ENCODE data around the gene ZNF341.

The ZNF341 gene

DNA sequence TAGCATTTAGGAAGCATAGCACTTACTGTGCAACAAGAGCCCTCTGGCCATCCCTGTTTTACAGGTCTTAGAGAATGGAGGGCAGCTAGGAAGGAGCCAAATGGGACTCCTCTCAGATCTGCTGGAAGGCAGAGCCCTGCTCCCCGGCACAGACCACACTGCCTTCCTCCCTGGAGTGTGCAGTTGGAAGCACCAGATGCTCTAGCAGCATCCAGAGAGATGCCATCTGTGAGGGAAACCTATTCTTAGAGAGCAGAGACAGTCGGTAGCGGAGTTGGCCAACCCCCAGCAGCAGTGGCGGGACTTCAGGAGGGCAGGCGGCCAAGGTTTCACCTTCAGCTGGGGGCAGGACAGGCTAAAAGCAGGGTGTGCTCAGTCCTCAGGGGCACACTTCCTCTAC lies 28.9 kb upstream of the ZNF341 start:
- DNase-seq, result no peak

- no peak for DNase-seq
Measured at GRCh38 chr20:33703498-33704137, 28.2 kb upstream of the ZNF341 start.

GRCh38 chr20:33704197-33704924 lies 27.4 kb upstream of the ZNF341 start:
- DNase-seq, result no peak

DNA sequence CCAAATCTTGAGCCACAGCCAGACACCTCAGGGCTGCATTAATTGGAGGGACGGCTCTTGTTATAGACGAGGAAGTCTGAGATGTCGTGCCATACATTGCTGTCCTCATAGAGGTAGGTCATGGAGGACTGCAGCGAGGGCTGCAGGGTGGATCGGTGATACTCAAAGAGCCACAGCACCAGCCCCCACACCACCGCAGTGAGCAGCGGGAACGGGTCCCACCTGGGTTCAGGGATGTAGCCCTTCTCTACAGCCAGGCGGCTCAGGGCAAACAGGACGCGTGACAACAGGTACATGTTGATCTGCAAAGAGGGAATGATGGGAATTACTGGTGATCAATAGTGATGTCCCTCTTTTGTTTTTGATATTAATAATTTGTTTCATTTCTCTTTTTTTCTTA lies 24.1 kb upstream of the ZNF341 start:
- DNase-seq, result no peak

- no peak for DNase-seq
Measured at GRCh38 chr20:33709398-33709797, 22.4 kb upstream of the ZNF341 start.

DNA sequence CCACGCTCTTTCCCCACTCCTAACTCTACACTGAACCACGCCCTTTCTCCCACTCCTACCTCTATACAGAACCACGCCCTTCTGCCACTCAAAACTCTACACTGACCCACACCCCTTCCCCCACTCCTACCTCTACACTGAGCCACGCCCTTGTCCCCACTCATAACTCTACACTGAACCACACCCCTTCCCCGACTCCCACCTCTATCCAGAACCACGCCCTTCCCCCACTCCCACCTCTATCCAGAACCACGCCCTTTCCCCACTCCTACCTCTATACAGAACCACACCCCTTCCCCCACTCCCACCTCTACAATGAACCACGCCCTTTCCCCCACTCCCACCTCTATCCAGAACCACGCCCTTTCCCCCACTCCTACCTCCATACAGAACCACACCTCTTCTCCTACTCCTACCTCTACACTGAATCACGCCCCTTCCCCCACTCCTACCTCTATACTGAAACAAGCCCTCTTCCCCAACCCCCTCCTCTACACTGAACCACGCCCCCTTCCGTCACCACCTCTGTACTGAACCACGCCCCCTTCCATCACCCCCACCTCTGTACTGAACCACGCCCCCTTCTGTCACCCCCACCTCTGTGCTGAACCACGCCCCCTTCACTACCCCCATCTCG lies 21.8 kb upstream of the ZNF341 start:
- DNase-seq, result no peak

DNA sequence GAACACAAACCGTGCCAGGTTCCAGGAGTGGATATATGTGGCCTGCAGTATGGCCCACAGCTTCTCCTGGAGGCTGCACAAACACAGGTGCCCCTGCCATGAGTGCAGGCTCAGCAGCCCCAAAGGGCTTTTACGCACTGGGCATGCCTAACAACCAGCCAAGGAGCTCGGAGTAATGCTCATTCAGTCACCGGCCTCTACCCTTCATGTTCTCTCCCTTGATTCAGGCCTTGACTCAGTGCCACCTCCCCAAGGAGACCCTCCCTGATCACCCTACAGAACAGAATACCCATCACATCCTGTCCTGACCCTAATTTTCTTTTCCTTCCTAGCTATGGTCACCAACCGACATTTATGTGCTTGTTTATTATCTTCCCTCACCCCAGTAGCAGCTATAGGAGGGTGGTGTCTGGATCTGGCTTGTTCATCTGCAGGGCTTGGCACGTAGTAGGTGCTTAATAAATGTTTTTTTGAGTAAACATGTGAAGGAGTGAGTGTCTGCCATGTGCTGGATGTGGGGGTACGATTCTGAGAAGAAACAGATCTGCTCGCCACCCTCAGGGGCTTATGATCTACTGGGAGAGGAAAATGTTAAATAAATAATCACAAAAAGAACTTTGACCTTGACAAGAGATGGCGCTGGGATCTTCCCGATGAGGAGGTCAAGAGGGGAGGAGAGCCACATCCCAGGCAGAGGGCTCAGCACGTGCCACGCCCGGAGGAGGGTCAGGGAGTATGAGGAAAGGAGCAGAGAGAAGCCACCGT lies 20.9 kb upstream of the ZNF341 start:
- DNase-seq, result no peak

DNA sequence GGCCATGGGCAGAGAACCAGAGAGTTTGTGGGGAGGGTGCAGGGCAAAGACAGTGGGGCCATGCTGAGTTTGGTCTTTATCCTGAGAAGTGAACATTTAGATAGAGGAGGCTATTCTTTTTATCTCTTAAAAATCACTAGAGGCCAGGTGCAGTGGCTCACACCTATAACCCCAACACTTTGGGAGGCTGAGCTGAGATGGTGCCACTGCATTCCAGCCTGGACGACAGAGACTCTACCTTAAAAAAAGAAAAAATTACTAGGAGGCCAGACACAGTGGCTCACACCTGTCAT lies 20.4 kb upstream of the ZNF341 start:
- DNase-seq, result no peak

DNA sequence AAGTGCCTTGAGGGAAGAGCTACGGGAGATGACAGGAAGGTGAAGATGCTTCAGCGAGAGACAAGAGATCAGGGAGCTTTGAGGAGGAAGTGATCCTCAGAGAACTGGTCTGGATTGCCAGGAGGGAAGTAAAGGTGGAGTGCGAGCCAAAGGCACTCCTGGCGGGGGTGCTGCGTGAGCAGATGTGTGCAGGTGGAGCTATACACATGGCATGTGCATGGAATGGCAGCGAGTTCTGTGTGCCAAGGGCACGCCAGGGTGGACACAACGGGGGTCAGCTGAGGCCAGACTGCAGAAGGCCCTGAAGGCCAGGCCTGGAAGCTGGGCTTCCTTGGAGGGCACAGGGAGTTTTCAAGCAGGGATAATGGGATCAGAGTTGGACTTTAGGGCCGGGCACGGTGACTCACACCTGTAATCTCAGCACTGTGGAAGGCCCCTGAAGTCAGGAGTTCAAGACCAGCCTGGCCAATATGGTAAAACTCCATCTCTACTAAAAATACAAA lies 17.9 kb upstream of the ZNF341 start:
- no peak for DNase-seq

DNA sequence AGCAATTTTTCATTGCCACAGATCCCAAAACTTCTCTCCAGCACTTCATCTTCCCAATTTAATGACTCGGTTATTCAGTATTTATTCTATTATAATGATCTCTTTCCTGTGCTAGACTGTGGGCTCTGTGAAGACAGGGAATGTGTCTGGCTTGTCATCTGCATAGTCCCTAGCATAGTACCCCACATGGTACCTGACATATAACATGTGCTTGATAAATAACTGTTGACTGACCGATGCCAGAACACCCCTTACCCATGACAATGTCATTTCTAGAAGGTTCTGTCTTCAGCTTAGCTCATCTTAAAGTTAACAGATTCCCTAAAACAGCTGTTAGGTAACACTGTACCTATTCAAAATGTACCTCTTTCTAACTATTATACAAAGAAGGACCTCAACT lies 15.3 kb upstream of the ZNF341 start:
- DNase-seq, result no peak

GRCh38 chr20:33719277-33719988 lies 12.4 kb upstream of the ZNF341 start:
- DNase-seq, result no peak

- peak; percentile 77 for DNase-seq
Measured at GRCh38 chr20:33719989-33720709, 11.6 kb upstream of the ZNF341 start, which contains the start of gene PXMP4. Gene PXMP4, minus strand, starts transcription at chr20:33720310. Its CDS starts 103 bp downstream, at chr20:33720207.

- DNase-seq, result no peak
Measured at GRCh38 chr20:33721391-33722140, 10.2 kb upstream of the ZNF341 start.

GRCh38 chr20:33724439-33725094 lies 7.2 kb upstream of the ZNF341 start:
- DNase-seq, result no peak

DNA sequence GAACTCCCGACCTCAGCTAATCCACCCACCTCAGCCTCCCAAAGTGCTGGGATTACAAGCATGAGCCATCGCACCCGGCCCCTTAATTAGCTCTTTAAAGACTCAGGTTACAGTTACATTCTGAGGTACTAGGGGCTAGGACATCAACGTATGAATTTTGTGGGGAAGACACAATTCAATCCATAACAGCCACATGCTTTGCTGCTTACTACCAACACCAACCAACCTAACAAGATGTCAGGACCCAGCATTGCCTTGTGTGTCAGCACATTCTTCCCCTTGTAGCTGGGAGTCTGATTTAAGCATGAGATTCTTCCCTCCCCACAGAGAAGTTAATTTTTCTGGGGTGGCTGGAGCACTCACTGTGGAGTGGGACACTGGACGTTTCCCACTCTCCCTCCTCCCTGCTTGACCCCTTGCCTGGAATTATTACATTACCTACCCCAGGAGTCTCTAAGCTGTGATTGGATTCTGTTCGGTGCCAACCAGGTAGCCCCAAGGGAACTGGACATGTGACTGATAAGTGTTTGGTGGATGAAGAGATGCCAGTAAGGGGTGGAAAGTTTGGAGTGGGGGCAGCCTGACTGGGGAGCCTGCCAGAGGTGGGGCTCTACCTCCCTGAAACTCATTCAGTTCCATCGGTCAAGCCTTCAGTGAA lies 6.1 kb upstream of the ZNF341 start:
- no peak for DNase-seq

DNA sequence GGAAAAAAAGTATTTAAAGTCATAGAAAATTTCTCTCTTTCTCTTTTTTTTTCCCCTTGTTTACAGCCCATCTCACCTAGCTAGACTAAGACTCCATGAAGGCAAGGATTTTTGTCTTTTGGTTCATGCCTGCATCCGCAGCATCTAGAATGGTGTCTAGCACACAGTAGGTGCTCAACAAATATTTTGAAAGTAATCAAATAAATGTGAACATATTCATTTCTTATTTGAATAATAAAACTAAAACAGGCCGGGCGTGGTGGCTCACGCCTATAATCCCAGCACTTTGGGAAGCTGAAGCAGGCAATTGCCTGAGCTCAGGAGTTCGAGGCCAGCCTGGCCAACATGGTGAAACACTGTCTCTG lies 4.7 kb upstream of the ZNF341 start:
- no peak for DNase-seq

GRCh38 chr20:33727806-33728205 lies 4.0 kb upstream of the ZNF341 start:
- no peak for DNase-seq

DNA sequence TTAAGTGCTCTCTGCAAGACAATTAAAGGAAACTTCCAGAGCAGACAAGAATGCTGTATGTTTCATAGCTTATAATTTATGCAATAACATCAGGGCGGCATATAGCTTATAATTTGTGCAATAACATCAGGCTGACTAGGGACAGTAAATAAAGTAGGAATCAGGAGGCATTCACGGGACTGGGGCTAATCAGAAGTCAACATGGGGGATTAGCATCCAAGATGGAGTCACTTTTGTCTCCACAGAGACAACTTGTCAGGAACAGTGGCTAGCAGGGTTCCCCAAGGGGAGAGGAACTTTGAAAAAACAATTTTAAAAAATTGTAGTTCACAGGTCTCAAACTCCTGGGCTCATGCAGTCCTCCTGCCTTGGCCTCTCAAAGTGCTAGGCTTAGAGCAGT lies 3.3 kb upstream of the ZNF341 start:
- DNase-seq, result no peak

- DNase-seq, result no peak
Measured at GRCh38 chr20:33729101-33729500, 2.7 kb upstream of the ZNF341 start.
